Naive thymus-derived CD4-positive, alpha-beta T cell (primary cell): ENCODE results near the gene CASKIN1. TPM values are rescaled to one million over a fixed set of nuclear protein-coding genes. Genes with fewer than 3 reads are reported as not detected.

Experiments used
- ATAC-seq: fragments of 150-1000 bp; cut with Tn5 transposase; 2 replicates; pipeline ENCODE4 v1.10.0; 2021; ENCODE audit warnings: mild to moderate bottlenecking, moderate library complexity
- CTCF ChIA-PET: fragments of 350-600 bp; sonication (Branson Sonifier 250); formaldehyde crosslinking; loops from one replicate; lab custom pipeline; 2021; ENCODE audit warnings: antibody characterized with exemption; lab: Charles Lee
- POLR2A ChIA-PET: fragments of 350-600 bp; sonication (Branson Sonifier 250); formaldehyde crosslinking; loops from one replicate; lab custom pipeline; 2021; ENCODE audit warnings: antibody characterized with exemption, inconsistent platforms; lab: Charles Lee
- DNase-seq, 9 donors: peaks; one replicate each; pipeline versions ENCODE4 v3.0.0 to v3.0.0-alpha.2; 2020 to 2022; ENCODE audit warnings: mixed read lengths in 1 of 9
- H3K27ac ChIP-seq: one replicate; pipeline ENCODE4 v1.7.0; 2013; ENCODE audit warnings: mild to moderate bottlenecking, low read depth, low read length, moderate library complexity
- H3K27me3 ChIP-seq, 2 donors: one replicate each; pipeline ENCODE4 v1.7.0; 2013; ENCODE audit warnings: low read length in 2 of 2, mild to moderate bottlenecking in 2 of 2, moderate library complexity in 2 of 2; ENCODE audit not compliant: control insufficient read depth in 2 of 2, insufficient read depth in 2 of 2
- H3K36me3 ChIP-seq, 3 experiments: 1 replicate in 2 of 3; 2 replicates in 1 of 3; pipeline ENCODE4 v1.7.0; 2013; ENCODE audit warnings: low read length in 3 of 3, mild to moderate bottlenecking in 3 of 3, moderate library complexity in 1 of 3; ENCODE audit not compliant: insufficient read depth in 3 of 3, control insufficient read depth in 2 of 3
- H3K4me1 ChIP-seq, 2 donors: one replicate each; pipeline ENCODE4 v1.7.0; 2013; ENCODE audit warnings: low read length in 2 of 2, mild to moderate bottlenecking in 2 of 2, moderate library complexity in 1 of 2; ENCODE audit not compliant: control insufficient read depth in 2 of 2, insufficient read depth in 2 of 2
- H3K4me3 ChIP-seq: 2 replicates; pipeline ENCODE4 v1.7.0; 2013; ENCODE audit warnings: mild to moderate bottlenecking, low read length
- H3K9me3 ChIP-seq, 3 experiments: 1 replicate in 2 of 3; 2 replicates in 1 of 3; pipeline ENCODE4 v1.7.0; 2013; ENCODE audit warnings: low read length in 3 of 3; ENCODE audit not compliant: control insufficient read depth in 2 of 3
- H3K27ac Mint-ChIP-seq, 9 donors: one replicate each; pipeline ENCODE4 v1.8.0; 2020 to 2022; ENCODE audit warnings: mixed read lengths in 9 of 9, mild to moderate bottlenecking in 8 of 9, moderate library complexity in 5 of 9, inconsistent platforms in 2 of 9
- H3K27me3 Mint-ChIP-seq, 5 donors: one replicate each; pipeline ENCODE4 v1.8.0; 2021 to 2022; ENCODE audit warnings: mixed read lengths in 5 of 5, mild to moderate bottlenecking in 1 of 5
- H3K36me3 Mint-ChIP-seq, 5 donors: one replicate each; pipeline ENCODE4 v1.8.0; 2020 to 2022; ENCODE audit warnings: mixed read lengths in 5 of 5, mild to moderate bottlenecking in 3 of 5, inconsistent platforms in 1 of 5
- H3K4me1 Mint-ChIP-seq, 7 donors: one replicate each; pipeline ENCODE4 v1.8.0; 2020 to 2022; ENCODE audit warnings: mixed read lengths in 7 of 7, mild to moderate bottlenecking in 3 of 7, inconsistent platforms in 1 of 7
- H3K4me3 Mint-ChIP-seq, 10 donors: one replicate each; pipeline ENCODE4 v1.8.0; 2020 to 2022; ENCODE audit warnings: mild to moderate bottlenecking in 10 of 10, mixed read lengths in 10 of 10, moderate library complexity in 6 of 10, inconsistent platforms in 2 of 10
- H3K9me3 Mint-ChIP-seq, 11 donors: one replicate each; pipeline ENCODE4 v1.8.0; 2020 to 2022; ENCODE audit warnings: mixed read lengths in 11 of 11, mild to moderate bottlenecking in 4 of 11, inconsistent platforms in 1 of 11, moderate library complexity in 1 of 11
- intact Hi-C, 2 donors: fragments of 100-400 bp; cut with micrococcal nuclease; formaldehyde crosslinking; loops; one replicate each; pipeline ENCODE4 v1.15.1; 2023
- polyA plus RNA-seq, 2 donors: library from polyadenylated mRNA; unstranded; fragments of 300-500 nt; fragmentation: Illumina TruSeq; gene quantifications; one replicate each; pipeline ENCODE4 v1.2.3, GENCODE V29; 2021
- total RNA-seq, 6 experiments: library from RNA in 5 of 6; stranded (reverse) in 5 of 6; gene quantifications; 1 replicate in 5 of 6; 2 replicates in 1 of 6; pipeline ENCODE4 v1.2.3 and lab custom pipeline; 2021 to 2026

The CASKIN1 gene
- total and polyA plus RNA-seq, 7 experiments from 2014 or later: 0.19 TPM; not detected in 6

DNA sequence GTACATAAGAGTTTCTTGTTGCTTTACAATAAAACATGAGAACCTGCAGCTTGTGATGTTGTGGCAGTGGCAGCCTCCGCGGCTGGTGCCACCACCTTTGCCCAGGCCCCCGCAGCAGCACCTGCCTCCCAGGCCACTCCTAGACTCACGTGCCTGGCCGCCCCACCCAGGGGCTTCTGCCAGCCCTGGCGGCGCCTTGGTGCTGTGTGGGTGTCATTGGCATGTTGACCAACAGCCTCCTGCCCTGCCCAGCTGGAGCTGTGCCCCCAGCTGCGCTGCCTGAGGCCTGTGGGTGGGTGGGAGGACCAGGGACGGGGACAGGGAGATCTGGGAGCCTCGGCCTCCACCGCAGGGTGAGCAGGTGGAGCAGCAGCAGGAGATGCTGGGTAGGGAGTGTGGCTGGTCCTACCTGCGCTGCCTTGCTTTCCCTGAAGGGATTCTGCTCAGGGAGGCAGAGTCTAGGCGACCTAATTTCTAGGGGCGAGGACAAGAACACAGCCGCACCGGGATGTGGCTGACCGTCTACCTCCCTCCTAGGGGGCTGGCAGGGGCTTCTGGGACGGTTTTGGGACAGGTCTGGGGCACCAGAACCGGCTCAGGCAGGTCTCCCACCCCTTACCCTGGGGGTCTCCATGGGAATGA lies 39.4 kb upstream of the CASKIN1 start:
- Mint-ChIP-seq H3K4me1 (peaks cover 0 to 6% (median 0%) of the 10 kb centered on the region in 7 donors), H3K4me3 (no peak overlapping the region), H3K36me3 (peaks cover 0 to 23% (median 3%) of the 10 kb centered on the region in 5 donors), H3K27ac (no peak overlapping the region), H3K27me3 (no peaks in the 10 kb centered on the region), H3K9me3 (no peaks in the 10 kb centered on the region)
- Histone ChIP-seq H3K27me3 (no peaks in the 10 kb centered on the region), H3K27ac (no peak overlapping the region), H3K9me3 (no peaks in the 10 kb centered on the region), H3K4me3 (no peak overlapping the region), H3K36me3 (peaks cover 0 to 51% (median 5%) of the 10 kb centered on the region in 3 experiments), H3K4me1 (no peaks in the 10 kb centered on the region)
- intact Hi-C loops: no loop called here
- POLR2A ChIA-PET: no interaction called here
- CTCF ChIA-PET: no interaction called here
- ATAC-seq (no peak), DNase-seq (no peak)

DNA sequence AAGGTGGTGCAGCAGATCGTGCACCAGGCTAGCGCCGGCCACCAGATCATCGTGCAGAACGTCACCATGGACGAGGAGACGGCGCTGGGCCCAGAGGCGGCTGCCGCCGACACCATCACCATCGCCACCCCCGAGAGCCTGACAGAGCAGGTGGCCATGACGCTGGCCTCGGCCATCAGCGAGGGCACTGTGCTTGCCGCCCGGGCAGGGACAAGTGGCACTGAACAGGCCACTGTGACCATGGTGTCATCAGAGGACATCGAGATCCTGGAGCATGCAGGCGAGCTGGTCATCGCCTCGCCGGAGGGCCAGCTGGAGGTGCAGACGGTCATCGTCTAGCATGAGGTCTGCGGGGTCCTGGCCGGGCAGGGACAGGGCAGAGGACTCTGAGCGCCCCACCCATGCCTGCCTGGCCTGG lies 38.8 kb upstream of the CASKIN1 start:
- POLR2A ChIA-PET: no interaction called here
- DNase-seq: no peak
- intact Hi-C loops: no loop called here

DNA sequence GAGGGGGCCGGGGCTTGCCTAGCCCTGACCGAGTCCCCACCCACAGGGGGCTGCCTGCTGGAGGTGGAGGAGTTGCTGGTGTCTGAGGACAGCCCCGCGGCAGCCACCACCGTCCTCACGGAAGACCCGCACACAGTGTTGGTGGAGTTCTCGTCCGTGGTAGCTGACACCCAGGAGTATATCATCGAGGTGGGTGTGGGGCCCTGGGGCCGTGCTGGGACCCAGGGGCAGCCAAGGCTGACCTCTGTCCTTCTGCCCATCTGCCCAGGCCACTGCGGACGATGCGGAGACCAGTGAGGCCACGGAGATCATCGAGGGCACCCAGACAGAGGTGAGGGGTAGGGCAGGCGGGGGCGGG lies 38.4 kb upstream of the CASKIN1 start:
- intact Hi-C loops: no loop called here
- POLR2A ChIA-PET: no interaction called here
- no peak for ATAC-seq

More for the DNA sequence above, 38.8 kb upstream of the CASKIN1 start:
- no peaks in the 10 kb centered on the region for H3K9me3 Mint-ChIP-seq
- Histone ChIP-seq H3K4me3 (no peak overlapping the region), H3K9me3 (no peaks in the 10 kb centered on the region), H3K4me1 (no peaks in the 10 kb centered on the region), H3K27me3 (no peaks in the 10 kb centered on the region), H3K27ac (no peak overlapping the region), H3K36me3 (peaks cover 0 to 56% (median 5%) of the 10 kb centered on the region in 3 experiments)
- no peak overlapping the region for H3K27ac Mint-ChIP-seq
- ATAC-seq: no peak
- H3K4me3 Mint-ChIP-seq: no peak overlapping the region
- no peaks in the 10 kb centered on the region for H3K27me3 Mint-ChIP-seq
- H3K4me1 Mint-ChIP-seq: peaks cover 0 to 6% (median 0%) of the 10 kb centered on the region in 7 donors
- CTCF ChIA-PET: no interaction called here
- H3K36me3 Mint-ChIP-seq: peaks cover 0 to 24% (median 3%) of the 10 kb centered on the region in 5 donors

DNA sequence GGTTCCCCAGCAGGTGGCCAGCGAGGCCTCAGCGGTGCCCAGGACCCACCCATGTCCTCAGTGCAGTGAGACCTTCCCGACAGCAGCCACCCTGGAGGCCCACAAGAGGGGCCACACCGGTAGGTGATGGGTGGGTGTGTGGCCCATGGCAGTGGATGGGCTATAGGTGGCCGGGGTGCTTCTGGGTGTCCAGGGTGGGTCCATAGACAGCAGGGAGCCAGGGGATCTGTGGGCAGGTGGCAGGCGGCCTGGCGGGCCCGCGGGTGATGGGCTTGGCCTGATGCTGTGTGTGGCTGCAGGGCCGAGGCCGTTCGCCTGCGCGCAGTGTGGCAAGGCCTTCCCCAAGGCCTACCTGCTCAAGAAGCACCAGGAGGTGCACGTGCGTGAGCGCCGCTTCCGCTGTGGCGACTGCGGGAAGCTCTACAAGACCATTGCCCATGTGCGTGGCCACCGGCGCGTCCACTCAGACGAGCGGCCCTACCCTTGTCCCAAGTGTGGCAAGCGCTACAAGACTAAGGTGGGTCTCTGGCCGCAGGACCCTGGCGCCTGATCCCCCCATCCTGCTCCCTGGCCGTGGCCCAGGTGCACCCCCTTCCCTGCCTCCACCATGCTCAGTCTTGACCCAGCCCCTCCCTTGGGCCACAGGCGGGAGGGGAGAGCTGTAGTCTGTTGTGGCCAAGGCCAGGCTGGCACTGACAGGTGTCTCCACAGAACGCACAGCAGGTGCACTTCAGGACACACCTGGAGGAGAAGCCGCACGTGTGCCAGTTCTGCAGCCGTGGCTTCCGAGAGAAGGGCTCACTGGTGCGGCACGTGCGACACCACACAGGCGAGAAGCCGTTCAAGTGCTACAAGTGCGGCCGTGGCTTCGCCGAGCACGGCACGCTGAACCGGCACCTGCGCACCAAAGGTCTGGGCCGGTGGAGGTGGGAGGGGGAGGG lies 37.7 kb upstream of the CASKIN1 start:
- CTCF ChIA-PET: no interaction called here
- intact Hi-C loops: no loop called here
- Histone ChIP-seq H3K4me3 (no peak overlapping the region), H3K36me3 (peaks cover 0 to 67% (median 11%) of the 10 kb centered on the region in 3 experiments), H3K4me1 (no peaks in the 10 kb centered on the region), H3K27ac (no peak overlapping the region), H3K27me3 (no peaks in the 10 kb centered on the region), H3K9me3 (no peaks in the 10 kb centered on the region)
- H3K27me3 Mint-ChIP-seq: no peaks in the 10 kb centered on the region
- H3K4me1 Mint-ChIP-seq: peaks cover 0 to 6% (median 0%) of the 10 kb centered on the region in 7 donors
- peaks cover 0 to 33% (median 7%) of the 10 kb centered on the region in 5 donors for H3K36me3 Mint-ChIP-seq
- ATAC-seq (no peak), DNase-seq (no peak)
- no peaks in the 10 kb centered on the region for H3K9me3 Mint-ChIP-seq
- POLR2A ChIA-PET: no interaction called here
- H3K4me3 Mint-ChIP-seq: no peak overlapping the region
- peak overlapping the region in 1 of 9 donors; percentile 46 for H3K27ac Mint-ChIP-seq

More for the DNA sequence above, 38.4 kb upstream of the CASKIN1 start:
- H3K27me3 Mint-ChIP-seq: no peaks in the 10 kb centered on the region
- no peaks in the 10 kb centered on the region for H3K9me3 Mint-ChIP-seq
- no peak overlapping the region for H3K4me3 Mint-ChIP-seq
- no peaks in the 10 kb centered on the region for H3K27me3 ChIP-seq
- no peak for DNase-seq
- H3K4me1 ChIP-seq: no peaks in the 10 kb centered on the region
- no peak overlapping the region for H3K4me3 ChIP-seq
- no peak overlapping the region for H3K27ac Mint-ChIP-seq
- H3K9me3 ChIP-seq: no peaks in the 10 kb centered on the region
- H3K36me3 ChIP-seq: peaks cover 0 to 61% (median 10%) of the 10 kb centered on the region in 3 experiments
- CTCF ChIA-PET: no interaction called here
- H3K27ac ChIP-seq: no peak overlapping the region
- peaks cover 0 to 6% (median 0%) of the 10 kb centered on the region in 7 donors for H3K4me1 Mint-ChIP-seq
- H3K36me3 Mint-ChIP-seq: peaks cover 0 to 29% (median 7%) of the 10 kb centered on the region in 5 donors

GRCh38 chr16:2233046-2233775 lies 36.8 kb upstream of the CASKIN1 start:
- H3K9me3 Mint-ChIP-seq: no peaks in the 10 kb centered on the region
- no peaks in the 10 kb centered on the region for H3K27me3 Mint-ChIP-seq
- Histone ChIP-seq H3K9me3 (no peaks in the 10 kb centered on the region), H3K4me1 (no peaks in the 10 kb centered on the region), H3K36me3 (peaks cover 0 to 77% (median 15%) of the 10 kb centered on the region in 3 experiments), H3K27ac (no peak overlapping the region), H3K4me3 (no peak overlapping the region), H3K27me3 (no peaks in the 10 kb centered on the region)
- H3K36me3 Mint-ChIP-seq: peaks cover 0 to 33% (median 7%) of the 10 kb centered on the region in 5 donors
- intact Hi-C loops: no loop called here
- ChIA-PET CTCF (no interaction called here), POLR2A (no interaction called here)
- H3K4me1 Mint-ChIP-seq: peaks cover 0 to 6% (median 0%) of the 10 kb centered on the region in 7 donors
- no peak for ATAC-seq
- DNase-seq: no peak
- peak overlapping the region in 1 of 9 donors; percentile 46 for H3K27ac Mint-ChIP-seq
- no peak overlapping the region for H3K4me3 Mint-ChIP-seq

GRCh38 chr16:2232094-2232990 lies 35.9 kb upstream of the CASKIN1 start:
- Mint-ChIP-seq H3K27ac (no peak overlapping the region), H3K36me3 (peaks cover 0 to 33% (median 7%) of the 10 kb centered on the region in 5 donors), H3K27me3 (no peaks in the 10 kb centered on the region), H3K4me1 (peaks cover 0 to 6% (median 0%) of the 10 kb centered on the region in 7 donors), H3K4me3 (no peak overlapping the region), H3K9me3 (no peaks in the 10 kb centered on the region)
- intact Hi-C loops: no loop called here
- no peaks in the 10 kb centered on the region for H3K4me1 ChIP-seq
- DNase-seq: no peak
- CTCF ChIA-PET: no interaction called here
- H3K36me3 ChIP-seq: peaks cover 0 to 82% (median 15%) of the 10 kb centered on the region in 3 experiments
- H3K4me3 ChIP-seq: no peak overlapping the region
- no peak overlapping the region for H3K27ac ChIP-seq
- ATAC-seq: no peak
- POLR2A ChIA-PET: no interaction called here
- no peaks in the 10 kb centered on the region for H3K27me3 ChIP-seq
- no peaks in the 10 kb centered on the region for H3K9me3 ChIP-seq
